MCF 10A (cell line): Measurements from ENCODE around the gene KRT37. TPM values are rescaled to one million over a fixed set of nuclear protein-coding genes. Genes with fewer than 3 reads are reported as not detected.

Experiments
- BruUV-seq: library from RNA; stranded (reverse); fragments of 400-500 nt; replicated peaks from 2 replicates; lab custom pipeline; 2021; lab: Mats Ljungman, UMichigan
- CTCF ChIA-PET: fragments of 300-600 bp; sonication (Branson Sonifier 250); formaldehyde crosslinking; extraction: SDS; loops from one replicate; lab custom pipeline; 2021; ENCODE audit warnings: antibody characterized with exemption, inconsistent platforms; lab: Yijun Ruan, JAX
- POLR2A ChIA-PET: fragments of 300-600, 350-650 bp; sonication (Branson Sonifier 250); formaldehyde crosslinking; extraction: SDS; loops from one replicate; lab custom pipeline; 2020; ENCODE audit warnings: antibody characterized with exemption, inconsistent platforms; lab: Yijun Ruan, JAX
- DNase-seq: peaks from one replicate; pipeline ENCODE4 v3.0.0-alpha.2; 2018; ENCODE audit not compliant: unreplicated experiment
- H3K27ac Mint-ChIP-seq: one replicate; pipeline ENCODE4 v1.8.0; 2022; ENCODE audit warnings: mild to moderate bottlenecking, low read depth, mixed read lengths; ENCODE audit not compliant: unreplicated experiment
- H3K27me3 Mint-ChIP-seq: one replicate; pipeline ENCODE4 v1.8.0; 2022; ENCODE audit warnings: mixed read lengths; ENCODE audit not compliant: insufficient read depth, unreplicated experiment
- H3K36me3 Mint-ChIP-seq: one replicate; pipeline ENCODE4 v1.8.0; 2022; ENCODE audit warnings: mild to moderate bottlenecking, moderate library complexity, mixed read lengths; ENCODE audit not compliant: insufficient read depth, unreplicated experiment
- H3K4me1 Mint-ChIP-seq: one replicate; pipeline ENCODE4 v1.8.0; 2022; ENCODE audit warnings: mixed read lengths; ENCODE audit not compliant: insufficient read depth, unreplicated experiment
- H3K4me3 Mint-ChIP-seq: one replicate; pipeline ENCODE4 v1.8.0; 2022; ENCODE audit warnings: mild to moderate bottlenecking, moderate library complexity, mixed read lengths; ENCODE audit not compliant: unreplicated experiment
- H3K9me3 Mint-ChIP-seq: one replicate; pipeline ENCODE4 v1.8.0; 2022; ENCODE audit warnings: mixed read lengths; ENCODE audit not compliant: unreplicated experiment
- intact Hi-C: fragments of 100-400 bp; cut with micrococcal nuclease; formaldehyde crosslinking; loops from 2 replicates; pipeline ENCODE4 v1.14.1; 2022
- total RNA-seq: library from RNA; stranded (reverse); gene quantifications from 2 replicates; pipeline ENCODE4 v1.2.3, GENCODE V29; 2022
- TF ChIP-seq, protein P1 (sequence below): fragments of 200-600 bp; IDR thresholded peaks from one replicate; pipeline ENCODE4 v1.8.0; 2022; ENCODE audit warnings: antibody characterized with exemption, mild to moderate bottlenecking; ENCODE audit not compliant: unreplicated experiment

KRT37 gene
- total RNA-seq, 1 experiment from 2014 or later = not detected

DNA sequence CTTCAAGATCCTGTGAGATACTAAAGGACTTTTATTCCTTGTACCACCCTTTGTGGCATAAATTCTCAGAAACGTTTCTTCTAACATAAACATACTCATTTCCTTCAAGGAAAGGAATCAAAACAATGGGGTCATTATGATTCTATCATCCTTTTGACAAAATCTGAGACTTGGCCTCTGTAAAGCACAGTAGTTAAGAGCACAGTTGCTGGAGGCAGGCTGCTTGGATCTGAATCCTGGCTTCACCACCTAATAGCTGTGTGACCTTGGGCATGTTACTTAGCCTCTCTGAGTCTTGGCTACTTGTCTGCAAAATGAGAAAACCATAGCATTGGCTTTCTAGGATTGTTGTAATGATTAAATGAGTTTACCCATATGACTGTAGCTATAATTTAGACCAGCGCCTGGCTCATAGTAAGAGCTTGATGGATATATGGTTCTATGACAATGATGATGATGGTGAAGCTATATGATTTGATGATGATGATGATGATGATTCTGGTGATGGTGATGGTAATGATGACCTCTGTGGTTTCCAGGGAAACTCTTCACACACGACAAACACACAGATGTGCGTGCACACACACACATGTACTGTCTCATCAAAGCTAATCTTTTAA, 20.9 kb downstream of the KRT37 start:
- intact Hi-C loops = no loop called here
- peaks cover 52% of the 10 kb centered on the region for H3K27me3 Mint-ChIP-seq
- TF ChIP-seq, protein P1, sequence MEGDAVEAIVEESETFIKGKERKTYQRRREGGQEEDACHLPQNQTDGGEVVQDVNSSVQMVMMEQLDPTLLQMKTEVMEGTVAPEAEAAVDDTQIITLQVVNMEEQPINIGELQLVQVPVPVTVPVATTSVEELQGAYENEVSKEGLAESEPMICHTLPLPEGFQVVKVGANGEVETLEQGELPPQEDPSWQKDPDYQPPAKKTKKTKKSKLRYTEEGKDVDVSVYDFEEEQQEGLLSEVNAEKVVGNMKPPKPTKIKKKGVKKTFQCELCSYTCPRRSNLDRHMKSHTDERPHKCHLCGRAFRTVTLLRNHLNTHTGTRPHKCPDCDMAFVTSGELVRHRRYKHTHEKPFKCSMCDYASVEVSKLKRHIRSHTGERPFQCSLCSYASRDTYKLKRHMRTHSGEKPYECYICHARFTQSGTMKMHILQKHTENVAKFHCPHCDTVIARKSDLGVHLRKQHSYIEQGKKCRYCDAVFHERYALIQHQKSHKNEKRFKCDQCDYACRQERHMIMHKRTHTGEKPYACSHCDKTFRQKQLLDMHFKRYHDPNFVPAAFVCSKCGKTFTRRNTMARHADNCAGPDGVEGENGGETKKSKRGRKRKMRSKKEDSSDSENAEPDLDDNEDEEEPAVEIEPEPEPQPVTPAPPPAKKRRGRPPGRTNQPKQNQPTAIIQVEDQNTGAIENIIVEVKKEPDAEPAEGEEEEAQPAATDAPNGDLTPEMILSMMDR = no peak
- H3K4me1 Mint-ChIP-seq = peaks cover 13% of the 10 kb centered on the region
- no peak overlapping the region for H3K4me3 Mint-ChIP-seq
- no peaks in the 10 kb centered on the region for H3K9me3 Mint-ChIP-seq
- H3K36me3 Mint-ChIP-seq = no peaks in the 10 kb centered on the region
- BruUV-seq = no TSS peak
- peak overlapping the region; percentile 35 for H3K27ac Mint-ChIP-seq
- CTCF ChIA-PET = interaction anchor here (0.5 to 3.7 kb wide), 9 partner anchors 10 to 1186 kb away, joined by 3 to 22 read pairs (median 3); no protein-coding TSS in a partner anchor
- no peak for DNase-seq
- POLR2A ChIA-PET = interaction anchor here (0.6 to 3.1 kb wide), 20 partner anchors 10 to 932 kb away, joined by 3 to 13 read pairs (median 4); partner anchors contain the start of gene KRT15

DNA sequence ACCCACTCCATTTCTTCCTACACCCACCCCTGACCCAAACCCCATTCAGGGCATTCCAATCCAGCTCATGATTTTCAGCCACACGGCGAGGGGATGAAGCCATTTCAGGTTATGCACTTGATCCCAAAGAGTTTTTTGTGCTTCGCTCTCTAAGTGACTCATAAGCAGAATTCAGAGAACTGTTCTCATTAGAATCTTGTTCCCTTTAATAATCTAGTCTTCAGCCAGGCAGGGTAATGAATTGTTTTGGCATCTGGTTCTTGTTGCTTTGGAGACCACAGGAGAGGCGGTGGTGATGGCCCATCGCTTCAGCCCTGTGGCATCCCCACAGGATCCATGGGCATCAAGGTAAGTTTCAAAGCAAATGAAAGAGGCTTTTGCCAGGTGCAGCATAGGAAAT, 22.2 kb downstream of the KRT37 start:
- ChIA-PET CTCF (no interaction called here), POLR2A (no interaction called here)
- no peak for DNase-seq
- intact Hi-C loops = no loop called here
- no peaks in the 10 kb centered on the region for H3K36me3 Mint-ChIP-seq
- H3K4me1 Mint-ChIP-seq = peaks cover 13% of the 10 kb centered on the region
- H3K9me3 Mint-ChIP-seq = no peaks in the 10 kb centered on the region
- no TSS peak for BruUV-seq
- TF ChIP-seq, protein P1 = no peak
- H3K27ac Mint-ChIP-seq = peak overlapping the region; percentile 25
- peaks cover 45% of the 10 kb centered on the region for H3K27me3 Mint-ChIP-seq
- no peak overlapping the region for H3K4me3 Mint-ChIP-seq

DNA sequence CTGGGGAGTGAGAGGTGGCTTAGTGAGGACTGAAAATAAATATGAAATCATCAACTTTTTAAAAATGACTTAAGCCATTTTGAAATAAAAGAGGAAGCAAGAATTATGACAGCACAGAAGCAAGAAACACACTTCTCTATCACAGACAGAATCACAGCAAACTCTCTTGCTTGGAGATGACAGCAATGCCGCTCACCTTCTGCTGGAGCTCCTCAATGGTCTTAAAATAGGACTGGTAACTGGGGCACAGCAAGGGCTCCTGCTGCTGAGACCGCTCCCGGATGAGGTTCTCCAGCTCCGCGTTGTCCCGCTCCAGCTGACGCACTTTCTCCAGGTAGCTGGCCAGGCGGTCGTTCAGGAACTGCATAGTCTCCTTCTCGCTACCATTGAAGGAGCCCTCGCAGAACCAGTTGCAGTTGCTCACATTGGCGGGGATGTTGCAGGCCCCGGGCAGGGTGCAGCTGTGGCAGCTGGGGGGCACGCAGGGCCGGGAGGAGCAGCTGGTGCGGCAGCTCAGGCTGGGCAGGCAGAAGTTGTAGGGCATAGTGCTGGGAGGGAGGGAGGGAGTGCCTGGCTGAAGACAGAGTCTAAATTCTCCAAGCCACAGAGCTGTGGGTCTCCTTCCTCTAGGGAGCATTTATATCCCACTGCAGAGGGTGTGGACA, 27.3 kb downstream of the KRT37 start, which contains the start of gene KRT31:
TSS of gene KRT31 (minus strand) at position 613 of the 665 bp plus-strand sequence. CDS start at position 544, 69 bp downstream.
- TF ChIP-seq, protein P1 = no peak
- H3K4me3 Mint-ChIP-seq = no peak within 1 kb of the TSS
- H3K9me3 Mint-ChIP-seq = no peaks in the 10 kb centered on the region
- ChIA-PET CTCF (no interaction called here), POLR2A (no interaction called here)
- peaks cover 34% of the 10 kb centered on the region for H3K27me3 Mint-ChIP-seq
- no TSS peak for BruUV-seq
- H3K36me3 Mint-ChIP-seq = peaks cover 5% of the 10 kb centered on the region
- no peak within 1 kb of the TSS for H3K27ac Mint-ChIP-seq
- H3K4me1 Mint-ChIP-seq = no peaks in the 10 kb centered on the region
- DNase-seq = no peak
- intact Hi-C loops = no loop called here

DNA sequence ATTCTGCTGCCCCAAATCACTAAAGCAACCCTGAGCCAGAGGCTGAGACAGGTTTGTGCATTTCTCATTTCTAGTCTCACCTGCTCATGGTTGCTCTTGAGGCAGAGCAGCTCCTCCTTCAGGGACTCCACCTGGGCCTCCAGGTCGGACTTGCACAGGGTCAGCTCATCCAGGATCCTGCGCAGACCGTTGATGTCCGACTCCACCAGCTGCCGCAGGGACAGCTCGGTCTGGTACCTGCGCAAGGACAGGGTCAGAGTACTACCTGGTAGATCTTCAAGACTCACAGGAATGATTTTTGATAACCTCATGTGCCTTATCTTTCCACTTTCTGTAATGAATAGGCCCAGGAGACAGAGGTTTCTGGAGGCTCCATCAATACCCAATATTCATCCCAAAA, 28.0 kb downstream of the KRT37 start:
- POLR2A ChIA-PET = no interaction called here
- Mint-ChIP-seq H3K4me1 (no peaks in the 10 kb centered on the region), H3K36me3 (peaks cover 5% of the 10 kb centered on the region), H3K9me3 (no peaks in the 10 kb centered on the region), H3K27me3 (peaks cover 26% of the 10 kb centered on the region), H3K4me3 (no peak overlapping the region), H3K27ac (no peak overlapping the region)
- CTCF ChIA-PET = interaction anchor here (0.6 kb wide), 1 partner anchor 254 kb away, joined by 5 read pairs; no protein-coding TSS in a partner anchor
- intact Hi-C loops = no loop called here
- DNase-seq = no peak
- no TSS peak for BruUV-seq
- TF ChIP-seq, protein P1 = no peak
